ENCODE results near the gene SLIT3.

SLIT3 gene

DNA sequence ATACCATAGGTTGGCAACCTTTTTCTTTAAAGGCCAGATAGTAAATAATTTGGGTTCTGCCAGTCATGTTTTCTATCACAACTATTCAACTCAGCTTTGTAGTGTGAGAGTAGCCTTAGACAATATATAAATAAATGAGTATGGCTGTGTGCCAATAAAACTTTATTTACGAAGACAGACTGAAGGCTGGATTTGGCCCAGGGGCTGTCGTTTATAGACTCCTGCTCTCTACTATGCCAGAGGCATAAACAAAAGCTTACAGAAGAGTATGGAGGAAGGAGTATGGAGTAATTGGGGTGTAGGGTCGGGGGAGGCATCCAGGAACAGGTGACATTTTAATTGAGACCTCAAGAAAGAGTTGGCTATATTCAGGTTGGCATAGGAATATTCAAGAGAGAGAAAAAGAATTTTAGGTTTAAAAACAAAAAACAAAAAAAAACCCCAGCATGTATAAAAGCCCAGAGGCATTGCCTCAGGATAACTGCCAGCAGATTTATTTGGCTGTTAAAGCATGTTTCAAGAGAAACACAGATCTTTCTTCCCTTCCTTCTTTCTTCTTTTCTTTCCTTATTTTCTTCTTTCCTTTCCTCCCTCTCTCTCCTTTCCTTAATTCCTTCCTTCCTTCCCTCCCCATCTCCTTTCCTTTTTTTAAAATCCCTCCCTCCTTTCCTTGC, 39.9 kb downstream of the SLIT3 start:
- no peak for DNase-seq

DNA sequence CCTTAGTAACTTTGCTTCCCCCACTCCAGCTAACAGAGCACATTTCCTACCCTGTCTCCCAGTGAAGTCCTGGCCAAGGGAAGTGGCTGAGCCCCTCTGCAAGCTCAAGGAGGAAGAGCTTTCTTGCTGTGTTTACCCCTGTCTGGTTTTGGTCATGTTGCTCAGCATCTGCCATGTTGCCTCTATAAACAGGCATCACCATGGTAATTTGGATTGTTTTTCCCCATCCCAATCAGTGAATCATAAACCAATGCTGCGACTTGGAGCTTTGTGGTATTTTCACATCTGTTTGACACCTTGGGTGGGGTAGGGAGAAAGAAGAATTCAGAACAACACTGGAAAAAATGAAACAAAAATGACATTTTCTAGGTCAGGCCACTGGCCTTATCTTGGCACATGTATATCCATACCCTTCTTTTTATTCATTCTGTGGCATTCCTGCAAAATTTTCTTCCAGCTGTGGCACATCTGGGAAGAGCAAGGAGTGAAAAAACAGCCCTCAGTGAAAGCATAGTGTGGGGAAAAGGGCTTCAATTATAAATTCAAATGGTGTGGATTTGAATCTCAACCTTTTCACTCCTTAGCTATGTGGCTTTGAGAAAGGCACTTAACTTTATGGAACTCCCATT, 42.5 kb downstream of the SLIT3 start:
- no peak for DNase-seq

DNA sequence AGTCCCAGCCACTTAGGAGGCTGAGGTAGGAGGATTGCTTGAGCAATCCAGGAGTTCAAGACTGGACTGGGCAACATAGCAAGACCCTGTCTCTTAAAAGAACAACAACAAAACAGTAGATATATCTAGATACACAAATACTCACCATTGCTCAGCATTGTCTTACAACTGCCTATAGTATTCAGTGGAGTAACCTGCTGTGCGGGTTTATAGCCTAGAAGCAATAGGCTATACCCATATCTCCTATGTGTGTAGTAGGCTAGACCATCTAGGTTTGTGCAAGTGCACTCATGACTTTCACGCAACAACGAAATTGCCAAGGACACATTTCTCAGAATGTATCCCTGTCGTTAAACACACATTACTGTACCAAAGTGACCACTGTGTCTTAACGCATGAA, 44.7 kb downstream of the SLIT3 start:
- DNase-seq: no peak

DNA sequence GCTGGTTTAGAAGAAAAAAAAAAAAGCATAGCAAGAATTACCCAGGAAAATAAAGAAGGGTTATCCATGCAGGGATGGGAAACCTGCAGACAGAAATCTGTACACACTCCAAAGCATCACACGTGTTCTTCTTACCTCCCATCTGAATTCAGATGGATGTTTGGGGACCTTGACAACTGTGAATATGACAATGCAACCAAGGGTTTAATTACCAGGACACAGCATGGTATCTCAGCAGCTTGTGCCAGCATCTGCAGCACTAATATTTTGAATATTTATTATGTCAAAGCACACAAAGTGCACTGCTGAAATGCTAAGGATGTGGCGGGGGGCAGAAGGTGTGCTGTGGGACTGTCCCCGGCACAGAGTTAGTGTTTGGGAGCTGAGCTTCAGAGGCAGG, 47.9 kb downstream of the SLIT3 start:
- DNase-seq: no peak

- DNase-seq: no peak
Measured at GRCh38 chr5:169251333-169252084, 49.4 kb downstream of the SLIT3 start.

DNA sequence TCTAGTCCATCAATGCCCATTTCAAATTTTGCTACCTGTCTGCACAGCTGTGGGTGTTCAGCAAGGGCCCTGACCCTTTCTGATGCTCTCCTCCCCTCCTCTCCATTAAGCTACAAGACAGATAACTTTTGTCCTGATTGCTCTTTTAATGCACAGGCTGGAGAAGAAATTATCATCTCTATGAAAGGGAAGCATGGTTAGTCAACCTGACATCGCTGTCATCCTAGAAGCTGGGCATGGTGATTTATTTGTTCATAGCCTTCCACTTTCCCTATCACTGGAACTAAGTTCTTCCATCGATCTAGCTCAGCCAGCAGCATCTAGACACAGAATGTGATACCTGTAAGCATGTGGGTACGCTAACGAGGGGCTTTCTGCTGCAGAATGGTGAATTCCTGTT, 50.1 kb downstream of the SLIT3 start:
- no peak for DNase-seq

- no peak for DNase-seq
Measured at GRCh38 chr5:169248996-169249395, 51.9 kb downstream of the SLIT3 start.

DNA sequence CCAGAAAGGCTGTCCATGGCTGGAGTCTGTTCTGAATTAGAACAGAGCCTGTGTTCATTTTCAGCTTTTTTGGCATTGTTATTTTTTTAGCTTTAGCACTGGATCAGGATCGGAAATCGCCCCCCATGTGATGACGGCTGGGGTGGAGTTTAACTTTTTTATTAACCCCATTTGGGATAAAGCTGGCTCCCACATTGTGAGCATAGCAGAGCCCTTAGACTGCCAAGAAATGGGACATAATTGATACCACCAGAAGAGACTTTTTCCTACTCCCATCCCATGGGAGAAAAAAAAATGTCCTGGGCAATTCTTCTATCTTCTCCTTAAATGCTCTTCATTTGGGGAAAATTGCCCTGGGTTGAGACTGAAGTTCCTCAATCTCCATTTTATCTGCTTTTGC, 52.4 kb downstream of the SLIT3 start:
- DNase-seq: no peak

DNA sequence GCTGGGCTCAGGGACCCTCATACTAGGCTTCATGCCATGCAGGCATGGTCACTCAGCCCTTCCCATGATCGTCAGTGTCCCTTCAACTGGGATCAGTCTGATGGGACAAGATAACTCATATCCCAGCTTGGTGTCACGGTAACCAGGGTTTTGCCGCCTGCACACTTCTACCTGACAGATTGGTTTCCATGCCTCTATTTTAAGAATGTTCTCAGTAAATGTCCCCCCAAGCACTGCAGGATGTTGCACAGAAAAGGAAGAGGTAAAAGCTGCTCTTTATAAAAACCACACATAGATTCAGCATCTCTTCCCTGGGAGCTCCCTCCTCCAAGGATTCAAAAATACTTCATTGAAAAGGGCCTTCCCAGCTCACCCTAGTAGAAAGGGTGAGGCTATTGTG, 56.1 kb downstream of the SLIT3 start:
- DNase-seq: no peak

- DNase-seq: no peak
Measured at GRCh38 chr5:169243651-169244422, 57.1 kb downstream of the SLIT3 start.

- DNase-seq: no peak
Measured at GRCh38 chr5:169242849-169243186, 58.1 kb downstream of the SLIT3 start.

GRCh38 chr5:169242175-169242848, 58.6 kb downstream of the SLIT3 start:
- no peak for DNase-seq

- no peak for DNase-seq
Measured at GRCh38 chr5:169229342-169229892, 71.5 kb downstream of the SLIT3 start.

DNA sequence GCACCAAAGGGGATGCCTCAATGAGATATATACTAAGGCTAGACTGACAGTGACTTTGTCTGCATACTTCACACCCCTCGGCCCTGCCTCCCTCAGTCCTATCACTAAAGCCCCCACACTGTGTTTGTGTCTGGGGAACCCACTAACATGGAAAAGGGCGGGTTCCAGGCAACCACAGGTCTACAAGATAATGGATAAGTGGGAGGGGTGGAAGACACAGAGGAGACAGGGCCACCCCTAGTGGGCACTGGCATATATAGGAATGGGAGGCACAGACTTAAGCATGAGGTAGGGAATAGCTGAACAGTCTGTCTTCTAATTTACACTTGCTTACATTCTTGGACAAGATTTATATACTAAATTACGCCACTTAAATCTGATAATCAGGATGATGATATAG, 74.0 kb downstream of the SLIT3 start:
- DNase-seq: no peak

DNA sequence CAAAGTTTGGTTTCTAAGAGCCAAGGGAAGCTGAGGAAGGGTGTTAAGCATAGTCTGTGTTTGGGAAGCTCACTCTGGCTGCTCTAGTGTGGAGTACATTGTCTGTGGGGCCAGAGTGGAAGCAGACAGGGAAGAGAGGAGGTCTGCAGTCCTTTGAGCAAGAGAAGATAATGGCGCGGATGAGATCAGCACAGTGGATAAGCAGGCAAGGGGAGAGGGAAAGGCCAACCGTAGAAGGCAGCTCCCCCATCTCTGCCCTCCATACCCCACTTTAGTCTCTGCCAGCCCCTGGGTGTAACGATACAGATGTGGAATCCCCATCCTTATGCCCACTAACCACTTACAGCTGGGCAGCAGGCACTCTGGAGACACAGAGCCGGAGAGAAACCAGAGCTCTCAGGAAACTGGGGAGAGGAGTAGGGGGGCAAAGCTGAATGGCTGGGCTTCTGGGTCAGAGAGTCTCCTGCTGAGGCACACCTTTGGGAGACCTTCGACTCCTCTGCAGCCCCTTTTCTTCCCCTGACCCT, 75.0 kb downstream of the SLIT3 start:
- DNase-seq: no peak

DNA sequence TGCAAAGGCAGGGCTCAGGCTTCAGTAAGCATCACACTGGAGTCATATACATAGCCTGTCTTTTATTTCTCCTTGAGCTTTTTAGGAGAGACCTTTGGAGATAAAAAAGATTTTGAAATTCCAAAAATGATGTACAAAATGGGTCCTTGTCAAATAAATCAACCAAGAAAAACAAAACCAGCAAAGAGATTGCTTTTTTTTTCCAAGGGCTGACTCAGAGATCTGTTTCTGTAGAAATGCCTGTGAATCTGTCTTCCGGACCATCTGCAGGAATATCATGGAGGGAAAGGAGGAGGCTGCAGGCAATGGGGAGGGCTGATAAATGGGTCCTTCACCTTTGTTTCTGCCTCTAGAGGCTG, 77.4 kb downstream of the SLIT3 start:
- no peak for DNase-seq

DNA sequence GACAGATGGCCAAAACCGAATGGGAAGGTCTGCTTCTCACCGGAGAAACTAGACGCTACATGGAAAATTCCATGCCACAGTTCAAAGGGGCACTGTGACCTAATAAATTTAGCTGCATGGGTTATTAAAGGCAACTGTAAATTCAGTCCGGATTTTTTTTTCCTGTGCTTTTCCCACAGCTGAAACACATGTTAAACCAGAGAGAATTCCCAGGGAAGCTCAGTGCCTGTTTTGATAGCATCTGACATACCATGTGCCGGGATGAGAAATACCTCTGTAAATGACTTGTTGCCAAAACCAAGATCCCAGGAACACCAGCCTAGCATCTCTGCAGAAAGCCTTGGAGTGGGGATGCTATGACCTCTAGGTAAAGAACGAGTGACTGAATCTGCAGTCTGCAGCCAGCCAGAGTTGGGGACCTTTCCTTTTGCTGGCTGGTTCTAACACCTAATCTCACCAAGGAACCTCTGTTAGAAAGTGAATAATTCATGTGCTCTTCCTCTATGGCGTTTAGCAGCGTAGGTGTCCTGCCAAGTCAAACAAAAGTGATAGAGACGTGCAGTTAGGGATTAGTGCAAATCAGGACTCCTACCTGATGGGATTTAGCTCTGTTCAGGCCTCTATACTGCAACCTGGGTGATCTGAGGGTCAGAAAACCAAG, 77.9 kb downstream of the SLIT3 start:
- no peak for DNase-seq

- DNase-seq: no peak
Measured at GRCh38 chr5:169221519-169221918, 79.4 kb downstream of the SLIT3 start.

DNA sequence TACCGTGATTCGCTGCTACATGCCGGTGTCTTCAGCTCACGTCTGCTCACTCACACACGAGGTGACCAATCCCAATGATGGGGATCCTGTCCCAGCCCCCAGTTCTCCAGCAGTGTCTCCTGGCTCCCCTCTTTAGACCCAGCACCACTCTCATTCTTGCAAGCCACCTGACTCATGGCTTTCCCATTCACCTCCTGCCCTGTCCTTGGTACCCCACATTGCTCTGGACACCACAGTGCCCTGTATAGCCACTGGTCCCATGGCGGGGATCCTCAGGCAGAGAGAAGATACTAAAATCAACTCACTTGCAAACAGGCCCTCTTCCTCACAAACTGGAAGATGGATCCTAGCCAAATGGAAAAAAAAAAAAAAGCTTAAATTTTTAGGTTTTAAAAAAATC, 81.0 kb downstream of the SLIT3 start:
- DNase-seq: no peak

GRCh38 chr5:169219351-169219750, 81.6 kb downstream of the SLIT3 start:
- DNase-seq: no peak

GRCh38 chr5:169218861-169219260, 82.1 kb downstream of the SLIT3 start:
- no peak for DNase-seq

- no peak for DNase-seq
Measured at GRCh38 chr5:169218176-169218575, 82.8 kb downstream of the SLIT3 start.
